ENCODE data around the gene ACY1. TPM values are rescaled to one million over a fixed set of nuclear protein-coding genes. Genes with fewer than 3 reads are reported as not detected.

Gene ACY1
- total and polyA plus RNA-seq, 2 donors (not counting 3 experiments of a cell fraction or from before 2014, with no cell fraction given) = 13.4 to 32.9 TPM

- no TSS peak for BruUV-seq (replicated peaks)
- Histone ChIP-seq H3K79me2 (ENCODE audit: control insufficient read depth, insufficient read depth, low read length) (peaks cover 16% of the 10 kb centered on the region), H3K27me3 (ENCODE audit: control insufficient read depth in 2 of 2, insufficient read depth in 2 of 2, low read length in 2 of 2) (no peaks in the 10 kb centered on the region), H3K9me3 (replicated peaks; ENCODE audit: control insufficient read depth, insufficient read depth, low read length) (no peaks in the 10 kb centered on the region), H3K4me3 (replicated peaks in 1 of 3; ENCODE audit: insufficient read depth in 1 of 3, low read depth in 1 of 3, low read length in 3 of 3) (no peak overlapping the region), H3K9me1 (replicated peaks; ENCODE audit: control insufficient read depth, extremely low read depth, insufficient read depth, low read length) (no peaks in the 10 kb centered on the region), H3K36me3 (ENCODE audit: control insufficient read depth in 2 of 2, extremely low read depth in 1 of 2, insufficient read depth in 2 of 2, low read length in 2 of 2) (peaks cover 0 to 41% of the 10 kb centered on the region in 2 experiments), H3K9ac (replicated peaks; ENCODE audit: extremely low read depth, insufficient read depth, low read length) (no peak overlapping the region), H3K4me2 (ENCODE audit: insufficient read depth, low read length) (no peak overlapping the region), H2AFZ (ENCODE audit: low read depth, low read length) (no peak overlapping the region), H3K4me1 (ENCODE audit: control insufficient read depth, extremely low read depth, insufficient read depth, low read length) (peaks cover 10% of the 10 kb centered on the region), H3K27ac (ENCODE audit: insufficient read depth, low read depth, low read length) (no peak overlapping the region), H4K20me1 (replicated peaks; ENCODE audit: control insufficient read depth, extremely low read depth, insufficient read depth, low read length) (no peaks in the 10 kb centered on the region)
- no peak for FAIRE-seq
- dilution Hi-C loops (cut with MboI; ENCODE audit: extremely low pct_ligation_motif_present, low sequenced_read_pairs) (no loop called here), intact Hi-C loops (cut with micrococcal nuclease) (no loop called here)
- DNase-seq (ENCODE audit: low read depth, low spot score) = no peak
- no peak for TF ChIP-seq JUN (IDR thresholded peaks at IDR 0.05; ENCODE audit: borderline replicate concordance, insufficient read depth, insufficient read length, low read depth)
- no peak for TF ChIP-seq POLR2AphosphoS5 (IDR thresholded peaks at IDR 0.05; ENCODE audit: insufficient read depth, low read depth, low read length)
- no peak for TF ChIP-seq FOS (IDR thresholded peaks at IDR 0.05; ENCODE audit: borderline replicate concordance, insufficient read depth, low read length)
- no peak for TF ChIP-seq EZH2 (IDR thresholded peaks at IDR 0.05; ENCODE audit: borderline replicate concordance, low read depth, low read length, severe bottlenecking)
- TF ChIP-seq, protein P1, sequence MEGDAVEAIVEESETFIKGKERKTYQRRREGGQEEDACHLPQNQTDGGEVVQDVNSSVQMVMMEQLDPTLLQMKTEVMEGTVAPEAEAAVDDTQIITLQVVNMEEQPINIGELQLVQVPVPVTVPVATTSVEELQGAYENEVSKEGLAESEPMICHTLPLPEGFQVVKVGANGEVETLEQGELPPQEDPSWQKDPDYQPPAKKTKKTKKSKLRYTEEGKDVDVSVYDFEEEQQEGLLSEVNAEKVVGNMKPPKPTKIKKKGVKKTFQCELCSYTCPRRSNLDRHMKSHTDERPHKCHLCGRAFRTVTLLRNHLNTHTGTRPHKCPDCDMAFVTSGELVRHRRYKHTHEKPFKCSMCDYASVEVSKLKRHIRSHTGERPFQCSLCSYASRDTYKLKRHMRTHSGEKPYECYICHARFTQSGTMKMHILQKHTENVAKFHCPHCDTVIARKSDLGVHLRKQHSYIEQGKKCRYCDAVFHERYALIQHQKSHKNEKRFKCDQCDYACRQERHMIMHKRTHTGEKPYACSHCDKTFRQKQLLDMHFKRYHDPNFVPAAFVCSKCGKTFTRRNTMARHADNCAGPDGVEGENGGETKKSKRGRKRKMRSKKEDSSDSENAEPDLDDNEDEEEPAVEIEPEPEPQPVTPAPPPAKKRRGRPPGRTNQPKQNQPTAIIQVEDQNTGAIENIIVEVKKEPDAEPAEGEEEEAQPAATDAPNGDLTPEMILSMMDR (IDR thresholded peaks at IDR 0.05; ENCODE audit: extremely low read depth in 1 of 2, insufficient read depth in 1 of 2, low read depth in 1 of 2, low read length in 2 of 2) = no peak
- TF ChIP-seq GATA2 (IDR thresholded peaks at IDR 0.05; ENCODE audit: insufficient read depth, insufficient read length, low read depth, low read length) = no peak
- no peak for TF ChIP-seq MYC (IDR thresholded peaks at IDR 0.05; ENCODE audit: low read depth, low read length)
- TF ChIP-seq MAX (IDR thresholded peaks at IDR 0.05; ENCODE audit: insufficient read depth, insufficient read length) = no peak
- no peak for TF ChIP-seq POLR2A (IDR thresholded peaks at IDR 0.05; ENCODE audit: low read depth, low read length)
- ChIA-PET CTCF (no interaction called here), POLR2A (interaction anchor here (0.6 kb wide), 1 partner anchor 406 kb away, joined by 4 read pairs; no protein-coding TSS in a partner anchor)
Observed at GRCh38 chr3:51937014-51937413, 46.3 kb upstream of the ACY1 start.

All from endothelial cell of umbilical vein (primary cell).